ENCODE data around the gene IGF1R.
A peak's percentile ranks its signal among the peaks of the same experiment; 100 is the strongest.

Gene IGF1R

DNA sequence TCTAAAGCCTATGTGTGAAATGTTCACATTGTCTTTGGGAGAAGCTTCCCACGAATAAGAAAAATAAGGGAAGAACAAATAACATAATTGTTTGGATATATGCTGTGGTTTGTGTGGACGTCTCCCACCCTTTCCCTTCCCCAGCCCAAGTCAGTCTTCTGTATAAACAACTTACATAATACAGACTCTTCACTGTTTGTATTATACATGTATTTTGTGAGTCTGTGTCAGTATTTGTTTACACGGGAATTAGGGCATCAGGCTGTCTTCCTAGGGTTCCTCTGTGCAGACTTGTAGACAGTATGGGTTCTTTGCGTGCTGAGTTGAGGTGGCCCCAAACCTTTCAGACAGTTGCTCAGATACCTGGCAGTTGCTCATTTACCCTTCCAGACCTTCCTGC, 103.4 kb downstream of the IGF1R start:
- DNase-seq = no peak

DNA sequence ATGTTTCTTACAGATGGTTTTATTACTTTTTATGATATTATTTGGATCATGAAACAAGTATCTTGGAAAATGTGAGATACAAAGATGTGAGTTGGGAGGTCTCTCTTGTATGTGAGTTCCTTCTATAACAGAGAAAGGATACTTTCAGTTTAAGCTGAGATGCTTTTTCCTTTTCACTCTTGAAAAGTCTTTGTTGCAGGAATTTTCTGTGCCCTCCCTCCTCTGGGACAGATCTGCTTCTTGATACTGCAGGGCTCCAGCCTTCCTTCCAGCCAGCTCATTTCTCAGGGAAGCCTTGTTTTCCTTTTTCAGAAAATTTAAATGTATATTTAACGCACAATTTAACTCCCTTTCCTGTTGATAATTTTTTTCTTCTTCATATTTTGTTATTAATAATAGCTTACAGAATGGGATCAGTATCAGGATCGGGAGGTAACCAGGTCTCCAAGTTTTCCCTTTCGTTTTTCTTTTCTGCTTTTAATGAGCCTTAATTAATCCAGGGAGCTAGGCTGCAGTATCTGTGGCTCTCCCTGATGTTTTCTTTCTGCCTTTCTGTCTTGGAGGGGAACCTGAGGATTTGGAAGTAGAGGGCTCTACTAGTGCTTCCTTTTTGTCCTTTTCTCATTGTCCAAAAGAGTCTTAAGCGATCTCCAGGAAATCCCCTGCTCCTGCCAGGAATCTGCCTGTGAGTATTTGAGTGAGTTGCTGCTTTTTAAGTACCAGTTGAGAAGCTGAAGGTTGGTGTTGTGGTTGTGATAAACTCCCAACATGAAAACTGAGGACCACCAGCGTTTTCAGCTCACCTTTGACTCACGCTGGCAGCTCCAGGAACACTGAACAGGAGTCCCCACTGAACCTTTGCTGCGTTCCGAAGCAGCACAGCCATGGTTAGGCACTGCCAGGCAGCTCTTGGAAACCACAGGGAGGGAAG, 105.7 kb downstream of the IGF1R start:
- no peak for DNase-seq

DNA sequence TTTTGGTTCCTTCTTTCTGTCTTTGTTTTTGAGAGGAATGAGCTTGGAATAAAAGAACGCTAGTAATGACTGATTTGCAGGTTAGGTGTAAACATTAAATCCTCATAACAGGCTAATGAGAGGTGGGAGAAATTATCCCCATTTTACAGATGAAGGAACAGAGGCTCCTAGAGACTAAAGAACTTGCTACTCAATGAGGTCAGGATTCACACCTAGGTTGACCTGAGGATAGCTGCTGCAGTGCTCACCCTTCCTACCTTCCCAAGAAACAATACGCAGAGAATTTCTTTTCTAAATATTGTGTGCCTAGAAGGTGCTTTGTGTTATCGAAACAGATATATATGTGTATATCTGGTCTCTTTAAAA, 106.3 kb downstream of the IGF1R start:
- DNase-seq = no peak

DNA sequence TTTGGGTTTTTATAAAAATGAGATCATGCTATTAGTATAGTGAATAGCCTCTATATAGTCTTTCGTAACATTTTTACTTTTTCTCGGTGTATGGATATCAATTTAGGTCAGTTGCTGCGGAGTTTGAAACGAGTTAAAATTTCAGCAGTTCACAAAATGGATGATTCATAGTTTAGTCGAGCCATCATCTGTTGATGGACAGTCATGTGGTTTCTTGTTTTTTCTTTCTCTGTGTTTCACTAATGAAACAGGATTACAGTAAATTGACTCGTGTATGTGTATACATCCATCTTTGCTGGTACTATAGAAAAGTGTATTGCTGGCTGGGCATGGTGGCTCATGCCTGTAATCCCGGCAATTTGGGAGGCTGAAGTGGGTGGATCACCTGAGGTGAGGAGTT, 106.8 kb downstream of the IGF1R start:
- DNase-seq = no peak

DNA sequence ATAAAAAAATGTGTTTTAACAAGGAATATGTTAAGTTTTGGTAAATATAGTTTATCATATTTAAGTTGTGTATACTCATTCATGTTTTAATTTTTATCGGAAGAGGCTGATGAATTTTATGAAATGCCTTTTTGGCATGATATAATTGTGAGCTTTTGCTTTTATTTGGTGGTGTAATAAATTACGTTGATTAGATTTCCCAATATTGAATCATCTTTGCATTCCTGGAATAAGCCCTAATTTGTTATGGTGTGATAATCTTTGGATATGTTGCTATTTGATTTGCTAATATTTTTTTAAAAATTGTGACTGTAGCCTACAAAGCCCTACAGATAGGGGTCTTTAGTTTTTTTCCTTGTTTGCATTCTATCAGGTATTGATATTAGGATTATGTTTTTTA, 107.4 kb downstream of the IGF1R start:
- no peak for DNase-seq

DNA sequence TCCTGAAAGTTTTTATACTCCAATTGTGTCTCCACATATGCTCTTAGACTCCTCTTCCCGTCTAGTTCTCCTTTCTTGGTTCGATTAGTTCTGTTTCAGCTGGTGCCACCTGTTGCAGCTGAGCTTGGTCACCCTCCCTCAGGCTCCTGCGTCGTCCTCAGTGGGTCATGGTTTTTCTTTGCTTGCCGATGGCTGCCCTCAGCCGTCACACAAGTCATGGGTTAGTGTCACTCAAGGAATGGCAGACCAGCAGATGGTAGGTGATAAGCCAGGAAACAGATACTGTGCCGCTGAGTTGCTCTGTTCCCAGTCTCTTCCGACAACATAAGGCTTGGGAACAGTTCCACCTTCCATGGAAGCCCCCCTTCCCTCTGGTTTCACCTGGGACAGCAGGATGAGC, 109.9 kb downstream of the IGF1R start:
- no peak for DNase-seq

DNA sequence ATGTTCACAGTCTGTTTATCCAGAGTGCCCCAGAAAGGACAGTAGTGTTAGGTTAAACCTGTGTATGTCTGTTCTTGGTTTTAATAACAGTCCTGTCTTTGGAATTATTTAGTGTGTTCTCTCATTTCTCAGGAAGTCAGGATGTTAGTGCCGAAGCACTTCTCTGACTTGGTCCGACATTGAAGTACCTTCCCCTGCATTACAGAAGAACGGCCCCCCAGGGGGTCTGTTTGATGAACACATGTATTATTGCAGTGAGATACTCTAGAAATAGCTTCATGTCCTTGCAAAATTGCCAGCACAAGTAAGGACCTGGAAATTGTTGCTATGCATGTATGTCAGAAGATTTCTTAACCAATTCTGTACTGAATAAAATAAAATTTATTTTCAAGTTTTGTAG, 110.9 kb downstream of the IGF1R start:
- DNase-seq = no peak

DNA sequence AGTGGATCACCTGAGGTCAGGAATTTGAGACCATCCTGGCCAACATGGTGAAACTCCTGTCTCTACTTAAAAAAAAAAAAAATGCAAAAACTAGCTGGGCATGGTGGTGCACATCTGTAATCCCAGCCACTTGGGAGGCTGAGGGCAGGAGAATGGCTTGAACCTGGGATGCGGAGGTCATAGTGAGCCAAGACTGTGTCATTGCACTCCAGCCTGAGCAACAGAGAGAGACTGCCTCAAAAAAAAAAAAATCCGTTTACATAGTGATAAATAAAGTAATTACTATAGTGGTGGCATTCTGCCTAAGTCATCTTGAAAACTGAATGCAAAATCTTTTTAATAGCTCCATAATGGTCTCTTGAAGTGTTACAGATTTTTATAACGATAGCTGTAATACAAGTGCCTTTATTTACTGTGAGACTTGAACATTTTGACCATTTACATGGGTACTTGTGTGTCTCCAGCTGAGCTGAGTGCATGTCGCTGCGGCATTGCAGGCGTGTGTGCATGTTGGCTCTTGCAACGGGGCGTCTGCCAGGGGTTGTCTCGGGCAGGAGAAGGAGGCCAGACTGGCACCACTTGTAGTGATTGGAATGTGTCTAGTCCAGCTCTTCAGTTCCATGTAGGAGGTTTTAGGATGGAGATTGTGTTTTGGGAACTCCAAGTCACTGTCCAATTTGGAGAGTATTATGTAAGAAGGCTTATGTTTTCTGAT, 111.9 kb downstream of the IGF1R start:
- no peak for DNase-seq

DNA sequence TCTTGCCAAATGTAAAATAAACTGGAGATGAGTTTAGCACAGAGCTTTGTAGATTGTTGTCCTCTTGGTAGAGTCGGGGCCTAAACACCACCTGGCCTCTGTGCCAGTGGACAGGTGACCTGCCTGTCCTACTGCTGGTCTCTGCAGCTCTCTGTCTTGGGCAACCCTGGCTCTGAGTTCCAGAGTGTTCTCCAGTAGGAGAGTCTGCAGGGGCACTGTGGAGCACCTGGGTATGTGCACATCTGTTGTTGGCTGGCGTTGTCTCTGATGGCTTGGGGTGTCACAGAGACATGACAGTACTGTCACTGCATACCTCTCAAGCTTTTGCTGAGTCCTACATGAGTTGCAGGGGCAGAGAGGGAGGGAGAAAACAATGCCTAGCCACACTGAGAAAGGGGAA, 112.6 kb downstream of the IGF1R start:
- no peak for DNase-seq

DNA sequence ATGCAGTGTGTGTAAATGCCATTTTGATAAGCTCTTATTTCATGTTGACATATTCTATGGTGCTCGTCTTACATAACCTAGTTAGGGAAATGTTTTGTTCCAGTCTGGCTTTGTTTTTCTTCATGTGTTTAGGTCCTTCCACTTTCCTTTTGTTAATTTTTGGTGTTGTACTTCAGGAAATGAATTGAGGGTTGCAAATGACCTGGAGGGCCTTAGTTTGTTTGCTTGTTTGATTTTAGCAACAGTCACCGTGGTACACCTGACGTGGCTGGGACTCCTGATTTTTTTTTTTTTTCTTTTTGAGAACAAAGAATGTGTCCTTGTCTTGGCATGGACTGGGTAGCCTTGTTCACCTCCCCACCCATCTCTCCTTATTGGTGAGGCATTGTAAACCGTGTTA, 114.8 kb downstream of the IGF1R start:
- no peak for DNase-seq

DNA sequence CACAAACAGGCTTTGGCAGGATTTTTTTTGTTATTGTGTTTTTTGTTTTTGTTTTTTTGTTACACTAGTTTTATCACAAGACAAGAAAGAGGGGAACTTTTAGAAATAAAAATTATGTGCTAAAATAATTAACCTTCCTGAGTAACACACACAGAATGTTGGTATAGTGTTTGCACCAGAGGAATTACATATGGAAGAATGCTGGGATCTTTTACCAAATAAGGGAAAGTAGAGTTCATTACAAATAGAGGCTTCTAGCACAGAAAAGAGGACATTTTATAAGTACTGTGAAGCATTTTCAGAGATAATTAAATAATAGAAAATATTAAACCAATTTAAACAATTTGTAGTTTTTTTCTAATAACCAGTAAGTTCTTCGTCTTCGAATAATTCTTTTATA, 116.0 kb downstream of the IGF1R start:
- no peak for DNase-seq

DNA sequence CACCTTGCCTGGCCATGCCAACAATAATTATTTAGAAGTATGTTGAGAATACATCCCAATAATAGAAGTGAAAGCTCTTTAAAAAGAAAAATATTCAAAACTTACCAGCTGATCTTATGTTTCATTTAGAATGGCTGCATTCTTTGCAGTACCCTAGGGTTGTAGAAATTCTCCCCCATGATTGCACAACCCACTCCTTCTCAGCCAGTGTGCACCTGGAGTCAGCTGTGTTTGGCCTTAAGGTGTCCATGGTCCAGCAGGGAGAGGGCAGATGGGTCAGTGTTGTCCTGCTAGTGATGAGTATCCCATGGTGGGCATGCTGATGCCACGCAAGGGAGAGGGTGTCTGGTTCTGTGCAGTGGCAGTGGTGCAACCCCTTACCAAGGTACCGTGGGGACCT, 117.3 kb downstream of the IGF1R start:
- no peak for DNase-seq

DNA sequence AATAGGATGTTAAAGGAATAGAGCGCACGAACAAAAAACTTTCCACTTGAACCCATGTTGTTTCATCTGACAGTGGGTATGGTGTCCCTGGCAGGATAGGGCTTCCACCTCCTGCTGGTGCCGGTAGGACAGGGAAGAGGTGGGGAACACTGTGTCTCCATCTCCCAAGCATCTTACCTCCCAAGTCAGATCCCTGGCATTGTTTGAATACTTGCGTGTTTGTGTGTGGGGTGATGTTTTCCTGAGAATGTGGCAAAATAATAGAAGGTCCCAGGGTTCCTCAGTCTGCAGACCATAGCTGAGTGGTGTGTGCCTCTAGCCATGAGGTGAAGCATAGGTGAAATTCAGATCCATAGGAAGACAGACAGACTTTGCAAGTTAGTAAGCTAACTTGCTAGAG, 119.4 kb downstream of the IGF1R start:
- DNase-seq = no peak

DNA sequence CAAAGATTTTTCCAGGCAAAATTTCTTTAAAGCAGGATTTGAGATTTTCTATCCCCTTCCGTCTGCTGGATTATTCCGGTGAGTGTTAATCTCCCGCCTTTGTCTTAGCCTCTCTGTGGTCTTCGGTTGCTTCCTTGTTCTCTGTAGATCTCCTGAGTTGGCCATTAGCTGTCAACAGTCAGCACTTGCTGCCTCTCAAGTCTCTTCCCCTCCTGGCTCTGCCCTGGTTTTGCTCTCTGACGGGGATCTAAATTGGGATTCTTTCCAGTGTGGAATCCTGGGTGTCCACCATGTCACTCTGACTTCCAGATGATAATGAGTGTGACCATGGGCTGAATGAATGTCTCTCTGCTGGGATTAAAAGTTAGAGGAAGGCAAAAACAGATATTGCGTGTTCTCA, 121.5 kb downstream of the IGF1R start:
- DNase-seq = no peak

DNA sequence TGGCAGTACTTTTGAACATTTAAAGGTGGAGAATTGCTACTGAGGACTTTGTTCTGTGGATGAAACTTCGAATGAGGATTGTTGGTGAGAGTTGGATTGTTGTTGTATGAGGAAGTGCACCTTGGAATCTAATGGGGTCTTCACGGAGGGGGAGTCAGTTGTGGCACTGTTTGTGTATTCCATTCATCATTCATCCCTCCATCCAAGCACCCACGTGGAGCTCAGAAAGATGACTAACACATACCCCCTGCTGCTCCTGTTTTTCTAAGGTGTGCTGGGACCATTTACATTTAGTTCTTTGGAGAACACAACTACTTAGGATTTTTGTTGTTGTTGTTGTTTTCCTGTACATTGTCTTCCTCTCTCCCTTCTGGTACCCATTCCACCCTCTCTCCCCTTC, 122.6 kb downstream of the IGF1R start:
- DNase-seq = no peak

DNA sequence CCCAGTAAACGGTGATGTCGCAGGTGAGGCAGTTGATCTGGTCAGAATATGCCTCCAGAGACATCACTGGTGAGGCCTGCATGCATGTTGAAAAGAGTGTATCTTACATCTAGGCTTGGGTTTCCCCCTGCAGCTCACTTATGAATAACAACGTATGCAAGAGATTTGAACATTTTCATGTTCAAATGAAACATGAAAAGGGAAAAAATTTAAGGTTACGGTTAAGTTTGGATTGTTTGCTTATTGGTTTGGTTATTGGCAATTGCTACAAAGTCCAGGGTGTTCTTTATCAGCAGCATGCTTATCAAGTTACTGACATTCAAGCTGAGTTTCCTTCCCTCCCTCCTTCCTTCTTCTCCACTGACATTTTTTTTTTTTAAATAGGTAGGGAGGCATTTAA, 123.2 kb downstream of the IGF1R start:
- DNase-seq = no peak

DNA sequence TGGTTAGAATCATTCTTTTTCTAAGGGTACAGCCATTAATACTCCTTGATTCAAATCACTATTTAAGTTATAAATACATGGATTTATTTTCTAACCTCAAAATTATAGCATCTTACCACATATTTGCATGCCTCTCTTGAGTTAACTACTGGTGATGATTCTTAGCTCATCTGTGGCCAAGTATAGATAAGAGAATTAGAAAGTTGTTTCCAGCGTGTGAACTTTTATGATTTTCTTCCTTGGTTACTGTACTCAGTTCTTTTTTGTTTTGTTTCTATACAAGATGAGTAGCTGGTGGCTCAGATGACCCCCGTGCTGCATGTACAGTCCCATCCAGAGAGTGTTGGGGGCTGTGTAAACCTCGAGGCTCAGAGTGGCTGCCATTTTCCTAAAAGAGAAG, 124.6 kb downstream of the IGF1R start:
- no peak for DNase-seq

DNA sequence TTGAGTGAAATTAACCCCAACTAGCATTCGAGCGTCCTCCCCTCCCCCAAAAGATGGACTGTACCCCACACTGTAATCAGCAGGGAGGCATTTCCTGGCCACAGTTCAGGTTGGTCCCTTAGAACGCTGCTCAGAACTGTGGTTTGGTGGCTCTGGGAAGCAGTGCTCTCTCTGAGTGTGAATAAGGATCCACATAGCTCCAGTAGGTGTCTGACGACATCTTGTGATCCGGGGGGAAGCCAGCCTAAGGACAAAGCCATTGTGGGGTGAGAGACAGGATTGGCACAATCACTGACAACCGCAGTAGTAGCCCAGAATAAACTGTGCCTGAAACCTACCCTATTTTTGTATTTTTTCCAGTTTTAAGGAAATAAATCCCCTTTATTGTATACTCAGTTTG, 125.3 kb downstream of the IGF1R start:
- no peak for DNase-seq

DNA sequence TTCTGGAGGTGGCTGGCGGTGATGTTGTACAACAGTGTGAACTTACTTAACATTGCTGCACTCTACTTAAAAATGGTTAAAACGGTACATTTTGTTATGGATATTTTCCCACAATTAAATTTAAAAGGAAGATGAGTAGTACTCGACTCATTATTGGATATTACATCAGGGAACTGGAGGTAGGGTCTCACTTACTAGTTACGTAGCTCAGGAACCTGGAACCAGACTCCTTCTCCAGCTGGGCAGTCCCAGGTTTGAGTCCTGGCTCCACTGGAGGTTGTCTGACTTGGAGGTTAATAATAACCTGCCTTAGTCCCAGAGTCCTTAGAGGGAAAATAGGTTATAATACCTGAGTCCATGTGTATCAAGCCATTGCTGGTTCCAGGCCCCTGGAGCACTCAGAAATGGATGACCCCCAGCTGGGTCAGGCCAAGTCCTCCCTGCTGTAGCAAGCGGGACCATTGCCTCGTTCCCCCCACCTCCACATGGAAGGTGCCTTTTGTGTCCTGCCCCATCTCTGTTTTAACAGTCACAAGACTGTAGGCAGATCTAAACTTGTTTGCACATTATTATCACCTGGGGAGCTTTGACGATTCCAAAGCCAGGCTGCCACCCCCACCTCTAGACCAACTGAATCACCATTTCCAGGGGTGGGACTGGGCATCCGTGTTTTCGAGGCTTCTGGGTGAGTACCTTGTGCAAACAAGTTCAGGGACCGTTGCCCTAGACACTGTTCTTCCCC, 126.6 kb downstream of the IGF1R start:
- no peak for DNase-seq

DNA sequence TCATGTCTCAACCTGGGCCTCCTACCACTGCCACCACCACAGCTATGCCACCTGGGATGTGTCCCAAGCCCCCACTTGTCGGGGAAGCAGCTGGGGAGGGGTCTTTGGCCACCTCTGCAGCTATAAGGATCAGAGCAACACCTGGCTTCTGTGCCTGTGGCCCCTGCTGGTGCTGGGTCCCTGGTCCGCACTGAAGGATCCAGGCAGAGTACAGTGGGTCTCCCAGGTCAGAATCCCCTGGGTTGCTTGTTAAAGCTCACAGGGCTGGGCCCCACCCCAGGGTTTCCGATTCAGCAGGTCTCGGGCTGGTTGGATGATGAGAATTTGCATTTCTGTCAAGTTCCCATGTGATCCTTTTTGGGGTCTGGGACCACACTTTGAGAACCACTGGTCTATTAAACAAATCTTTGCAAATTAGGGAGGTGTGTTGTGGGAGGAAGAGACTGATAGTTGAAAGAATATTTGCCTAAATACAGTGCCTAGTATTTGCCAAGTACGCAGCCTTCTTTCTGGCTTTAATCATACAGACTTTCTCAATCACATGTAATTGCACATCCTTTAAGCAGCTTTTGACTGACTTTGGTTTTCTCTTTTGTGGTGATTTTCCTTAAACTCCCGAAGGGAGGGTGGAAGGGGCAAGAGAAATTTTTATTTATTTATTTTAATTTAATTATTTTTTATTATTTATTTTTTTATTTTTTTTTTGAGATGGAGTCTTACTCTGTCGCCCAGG, 127.3 kb downstream of the IGF1R start:
- DNase-seq = no peak

DNA sequence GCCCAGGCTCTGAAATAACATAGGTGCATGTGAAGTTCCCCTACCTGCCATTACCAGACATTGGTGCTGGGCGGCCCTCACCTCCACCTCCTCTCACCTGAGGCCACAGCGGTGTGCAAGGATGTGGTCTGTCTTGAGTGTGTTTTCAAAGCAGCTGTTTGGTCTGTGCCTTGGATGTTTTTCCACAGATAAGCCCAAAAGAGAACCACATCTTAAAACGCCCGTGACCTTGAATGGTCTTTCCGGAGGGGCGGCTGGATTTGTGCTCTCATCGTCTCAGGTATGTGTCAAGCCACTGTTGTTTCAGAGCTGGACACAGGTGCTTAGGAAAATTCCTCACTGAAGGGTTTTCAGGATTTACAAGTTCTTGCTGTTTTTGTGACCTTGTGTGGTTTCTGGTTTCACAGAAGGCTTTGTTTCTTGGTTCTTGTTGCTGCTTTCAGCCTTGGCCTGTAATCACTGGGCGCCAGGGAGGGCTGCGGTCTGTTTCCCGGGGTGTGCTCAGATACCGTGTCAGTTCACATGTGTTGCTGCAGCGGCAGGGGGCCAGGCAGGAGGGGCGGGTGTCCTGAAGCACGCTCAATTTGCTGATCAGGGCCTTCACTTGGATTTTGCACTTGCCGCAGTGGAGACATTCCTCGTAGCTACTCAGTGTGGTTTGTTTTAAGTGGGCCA, 128.4 kb downstream of the IGF1R start:
- peak; percentile 12 for DNase-seq

DNA sequence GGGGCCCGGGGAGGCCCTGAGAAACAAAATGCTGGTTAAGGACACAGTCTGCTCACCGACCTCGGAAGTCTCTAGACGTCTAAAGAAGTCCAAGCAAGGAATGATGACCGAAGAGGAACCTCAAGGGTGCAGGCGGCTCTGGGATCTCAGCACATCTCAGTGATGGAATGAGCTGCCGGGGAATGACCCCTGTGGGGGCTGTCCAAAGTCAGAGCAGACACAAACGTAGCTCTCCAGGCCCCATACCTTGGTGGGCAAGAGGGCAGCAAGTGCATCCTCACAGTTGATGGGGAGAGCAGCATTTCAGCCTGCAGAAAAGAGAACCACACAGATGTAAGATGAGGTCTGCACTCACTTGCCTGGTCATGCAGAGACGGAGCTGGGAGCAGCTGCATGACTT, 129.1 kb downstream of the IGF1R start:
- no peak for DNase-seq
